Liver (tissue), 3 donors: ENCODE results near the gene ECEL1.

Experiments used
- ATF3 ChIP-seq: IDR thresholded peaks from 2 replicates; pipeline ENCODE4 v1.6.1; 2016; ENCODE audit warnings: antibody characterized with exemption
- CTCF ChIP-seq: fragments of 150-350 bp; IDR thresholded peaks from 2 replicates; pipeline ENCODE4 v1.5.1; 2017; ENCODE audit warnings: improper control_type of control experiment, low read depth, low read length; ENCODE audit not compliant: missing input control
- FOXA1 ChIP-seq: IDR thresholded peaks from 2 replicates; pipeline ENCODE4 v1.6.1; 2016; ENCODE audit warnings: antibody characterized with exemption
- GABPA ChIP-seq, 2 donors: IDR thresholded peaks in 1 of 2; conservative IDR thresholded peaks in 1 of 2; 2 replicates each; pipeline ENCODE4 v1.6.1; 2016; ENCODE audit warnings: antibody characterized with exemption in 2 of 2, mild to moderate bottlenecking in 1 of 2, moderate library complexity in 1 of 2
- MAX ChIP-seq: IDR thresholded peaks from 2 replicates; pipeline ENCODE4 v1.6.1; 2016; ENCODE audit warnings: antibody characterized with exemption
- RAD21 ChIP-seq, 2 donors: IDR thresholded peaks; 2 replicates each; pipeline ENCODE4 v1.6.1; 2016; ENCODE audit warnings: antibody characterized with exemption in 2 of 2, mild to moderate bottlenecking in 2 of 2
- REST ChIP-seq: IDR thresholded peaks from 2 replicates; pipeline ENCODE4 v1.6.1; 2016; ENCODE audit warnings: antibody characterized with exemption, mild to moderate bottlenecking
- RXRA ChIP-seq, 2 donors: IDR thresholded peaks; 2 replicates each; pipeline ENCODE4 v1.6.1; 2017 to 2018; ENCODE audit warnings: antibody characterized with exemption in 2 of 2, mild to moderate bottlenecking in 1 of 2
- TAF1 ChIP-seq: conservative IDR thresholded peaks from 2 replicates; pipeline ENCODE4 v1.6.1; 2016; ENCODE audit warnings: antibody characterized with exemption, mild to moderate bottlenecking
- YY1 ChIP-seq: IDR thresholded peaks from 2 replicates; pipeline ENCODE4 v1.6.1; 2016; ENCODE audit warnings: antibody characterized with exemption, mild to moderate bottlenecking
- ZBTB33 ChIP-seq: IDR thresholded peaks from 2 replicates; pipeline ENCODE4 v1.6.1; 2016; ENCODE audit warnings: antibody characterized with exemption
- donor health status: healthy.
- donor health status: healthy.

- TF ChIP-seq CTCF (no peak), YY1 (no peak), RAD21 (IDR thresholded peaks at IDR 0.05) (no peak), MAX (no peak), REST (no peak), GABPA (IDR thresholded peaks at IDR 0.05 in 1 of 2, conservative IDR thresholded peaks at IDR 0.05 in 1 of 2) (no peak), TAF1 (no peak), RXRA (IDR thresholded peaks at IDR 0.05) (no peak), FOXA1 (no peak), ZBTB33 (no peak), ATF3 (no peak)
Observed at GRCh38 chr2:232492963-232493700, 5.5 kb upstream of the ECEL1 start.
